HG02759 (cell line): ENCODE measurements around the gene YWHAB.

Experiments used
- ATAC-seq: cut with Tn5 transposase; IDR thresholded peaks from one replicate; pipeline ENCODE4 v1.9.1; 2021; ENCODE audit warnings: mild to moderate bottlenecking, moderate library complexity; ENCODE audit not compliant: unreplicated experiment

YWHAB gene

DNA sequence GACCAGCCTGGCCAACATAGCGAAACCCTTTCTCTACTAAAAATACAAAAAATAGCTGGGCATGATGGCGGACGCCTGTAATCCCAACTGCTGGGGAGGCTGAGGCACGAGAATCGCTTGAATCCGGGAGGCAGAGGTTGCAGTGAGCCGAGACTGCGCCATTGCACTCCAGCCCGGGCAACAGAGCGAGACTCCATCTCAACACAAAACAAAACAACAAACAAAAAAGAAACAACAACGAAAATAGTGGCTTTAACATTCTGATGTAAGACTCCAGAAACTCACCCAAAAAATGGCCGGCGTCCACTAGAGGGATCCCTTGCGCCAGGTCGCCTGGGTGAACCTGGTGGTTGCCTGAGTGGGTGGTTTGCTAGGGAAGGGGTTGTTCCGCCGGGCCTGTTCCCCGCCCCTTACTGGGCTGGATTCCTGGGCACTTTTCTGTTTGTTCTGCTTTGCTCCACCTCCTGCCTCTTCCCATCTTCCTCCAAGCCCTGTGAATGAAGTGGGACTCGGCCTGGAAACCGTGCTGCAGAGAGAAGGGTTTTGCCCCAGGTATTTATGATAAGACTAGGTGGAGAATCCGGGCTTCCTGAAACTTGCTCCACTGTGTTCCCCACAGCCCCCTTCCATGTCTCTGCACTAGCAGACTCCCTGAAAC, 25.9 kb downstream of the YWHAB start:
- ATAC-seq: no peak

DNA sequence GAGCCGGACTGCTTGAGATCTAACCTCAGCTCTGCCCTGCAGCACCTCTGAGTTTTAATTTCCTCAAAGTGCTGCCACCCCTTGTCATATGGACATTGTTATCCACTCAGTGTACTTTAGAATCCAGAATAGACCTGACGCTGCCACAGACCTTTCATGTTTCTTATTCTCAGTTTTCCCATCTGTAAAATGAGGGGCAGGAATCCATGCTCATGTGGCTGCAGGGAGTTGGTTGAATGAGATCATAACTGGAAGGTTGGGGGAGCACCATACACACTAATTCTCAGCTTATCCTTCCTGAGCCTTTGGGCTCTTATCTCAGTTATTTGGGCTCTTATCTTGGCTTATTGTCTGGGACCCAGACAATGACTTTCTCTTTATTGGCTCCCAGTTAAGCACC, 26.7 kb downstream of the YWHAB start:
- ATAC-seq: no peak

DNA sequence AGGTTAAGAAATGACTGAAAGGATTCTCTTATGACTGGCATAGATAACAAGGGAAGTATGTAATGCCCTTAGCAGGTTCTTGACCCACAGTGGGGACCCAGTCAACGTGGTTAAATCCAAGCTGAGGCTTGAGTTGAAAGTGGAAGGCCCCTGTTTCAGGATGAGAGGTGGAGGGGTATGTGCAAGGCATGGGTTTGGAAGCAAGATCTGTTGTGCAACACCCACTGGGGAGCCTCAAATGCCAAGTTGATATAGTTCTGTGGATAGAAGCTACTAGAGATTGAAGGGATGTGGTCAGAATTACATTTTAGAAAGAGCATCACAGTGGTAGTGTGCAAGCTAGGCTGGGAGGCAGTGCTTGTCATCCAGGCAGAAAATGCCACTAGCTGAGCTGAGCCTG, 29.4 kb downstream of the YWHAB start:
- no peak for ATAC-seq

DNA sequence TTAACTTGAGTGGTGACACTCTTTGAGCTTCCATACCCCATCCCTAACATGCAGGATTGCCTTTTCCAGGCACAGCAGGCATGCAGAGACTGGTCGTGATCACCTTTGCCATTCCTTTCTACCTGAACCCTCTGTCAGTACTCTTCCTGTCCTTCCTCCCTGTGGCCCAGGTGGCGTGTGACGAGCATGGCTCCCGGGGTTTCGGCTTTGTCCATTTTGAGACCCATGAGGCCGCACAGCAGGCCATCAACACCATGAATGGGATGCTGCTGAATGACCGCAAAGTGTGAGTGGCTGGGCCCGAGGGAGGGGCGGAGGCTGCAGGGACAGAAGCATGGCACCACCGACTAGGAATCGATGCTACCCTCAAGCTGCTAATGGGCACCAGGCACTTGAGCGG, 31.1 kb downstream of the YWHAB start:
- ATAC-seq: no peak

DNA sequence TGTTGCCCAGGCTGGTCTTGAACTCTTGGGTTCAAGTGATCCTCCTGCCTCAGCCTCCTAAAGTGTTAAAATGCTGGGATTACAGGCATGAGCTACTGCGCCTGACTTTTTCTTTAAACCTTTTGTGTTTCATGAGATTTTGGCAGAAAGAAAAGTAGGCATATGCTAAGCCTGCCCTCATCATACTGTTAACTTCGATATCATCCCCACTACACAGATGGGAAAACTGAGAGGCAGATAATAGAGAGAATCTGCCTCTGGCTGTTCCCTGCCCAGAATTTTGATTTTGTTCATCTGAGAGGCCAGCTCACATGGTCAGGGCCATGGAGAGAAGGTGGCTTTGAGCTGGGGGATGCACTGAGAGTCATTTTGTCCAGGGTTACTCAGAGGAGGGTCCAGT, 31.9 kb downstream of the YWHAB start:
- no peak for ATAC-seq

DNA sequence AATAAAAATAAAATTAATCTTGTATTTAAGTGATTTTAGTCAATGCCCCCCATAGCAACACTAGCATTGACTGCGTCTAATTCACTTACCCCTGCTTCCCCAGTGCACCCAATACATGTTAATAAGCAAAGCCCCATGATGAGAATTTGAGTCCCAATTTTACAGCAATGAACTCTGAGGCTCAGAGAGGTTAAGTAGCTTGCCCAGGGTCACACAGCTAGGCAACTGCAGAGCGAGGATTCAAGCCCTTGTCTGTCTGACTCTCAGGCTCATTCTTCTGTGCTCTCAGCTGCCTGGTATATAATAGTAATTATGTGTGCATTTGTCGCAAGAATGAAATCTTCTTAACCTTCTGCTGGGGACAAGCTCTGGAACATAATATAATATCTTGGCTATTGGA, 32.8 kb downstream of the YWHAB start:
- ATAC-seq: no peak

DNA sequence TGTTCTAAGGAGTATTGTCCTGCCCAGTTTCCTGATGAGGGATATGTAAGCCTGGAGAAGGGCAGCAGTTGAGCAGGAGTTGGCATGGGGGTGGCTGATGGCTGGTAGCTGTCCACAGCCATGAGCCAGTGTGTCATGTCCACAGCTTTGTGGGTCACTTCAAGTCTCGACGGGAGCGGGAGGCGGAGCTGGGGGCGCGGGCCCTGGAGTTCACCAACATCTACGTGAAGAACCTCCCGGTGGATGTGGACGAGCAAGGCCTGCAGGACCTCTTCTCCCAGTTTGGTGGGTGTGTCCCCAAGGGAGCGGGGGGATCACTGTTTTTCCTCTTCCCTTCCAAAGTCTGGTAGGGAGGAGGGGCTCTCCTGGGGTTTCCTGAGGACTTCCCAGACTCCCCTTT, 33.3 kb downstream of the YWHAB start:
- no peak for ATAC-seq

DNA sequence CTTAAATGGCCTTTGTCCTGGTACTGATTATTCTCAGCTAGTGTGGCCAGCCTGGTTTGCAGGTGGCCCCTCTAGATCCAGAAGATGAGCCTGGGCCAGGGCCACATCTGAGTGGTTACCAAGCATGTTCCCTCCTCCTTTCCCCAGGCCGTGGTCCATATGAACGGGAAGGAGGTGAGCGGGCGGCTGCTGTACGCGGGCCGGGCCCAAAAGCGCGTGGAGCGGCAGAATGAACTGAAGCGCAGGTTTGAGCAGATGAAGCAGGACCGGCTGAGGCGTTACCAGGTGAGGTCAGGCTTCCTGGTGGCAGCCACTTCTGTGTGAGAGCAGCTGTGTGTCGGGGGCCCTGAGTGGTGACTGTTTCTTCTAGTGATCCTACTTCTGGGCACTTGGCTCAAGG, 35.9 kb downstream of the YWHAB start:
- no peak for ATAC-seq

DNA sequence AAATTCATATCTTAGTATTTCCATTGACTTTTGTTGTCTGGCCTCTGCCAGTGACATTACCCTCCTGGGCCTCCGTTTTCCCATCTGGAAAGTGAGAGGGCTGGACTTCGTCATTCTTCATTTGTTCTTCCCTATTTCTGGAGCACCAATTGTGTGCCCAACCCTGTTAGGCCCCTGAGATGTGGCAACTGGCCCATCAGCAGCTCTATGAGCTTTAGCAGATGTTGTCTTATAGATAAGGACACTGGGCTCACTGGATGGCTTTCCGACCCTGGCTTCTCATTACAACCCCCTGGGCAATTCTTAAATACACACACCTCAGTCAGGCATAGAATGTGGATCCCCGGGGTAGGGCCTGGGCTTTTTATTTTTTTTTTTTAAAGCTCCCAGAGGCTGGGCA, 39.0 kb downstream of the YWHAB start:
- ATAC-seq: no peak

DNA sequence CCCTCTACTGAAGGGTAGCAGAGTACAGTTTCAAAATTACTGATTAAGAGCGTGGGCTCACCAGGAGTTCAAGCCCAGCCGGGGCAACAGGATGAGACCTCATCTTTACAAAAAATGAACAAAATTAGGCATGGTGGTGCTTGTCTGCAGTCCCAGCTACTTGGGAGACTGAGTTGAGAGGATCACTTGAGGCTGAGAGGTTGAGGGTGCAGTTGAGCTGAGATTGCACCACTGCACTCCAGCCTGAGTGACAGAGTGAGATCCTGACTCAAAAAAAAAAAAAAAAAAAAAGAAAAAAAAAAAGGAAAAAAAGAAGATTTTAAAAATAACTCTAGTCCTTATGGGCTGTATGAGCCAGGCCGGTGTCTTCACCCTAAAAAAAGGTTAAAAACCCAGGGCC, 43.1 kb downstream of the YWHAB start:
- ATAC-seq: no peak

DNA sequence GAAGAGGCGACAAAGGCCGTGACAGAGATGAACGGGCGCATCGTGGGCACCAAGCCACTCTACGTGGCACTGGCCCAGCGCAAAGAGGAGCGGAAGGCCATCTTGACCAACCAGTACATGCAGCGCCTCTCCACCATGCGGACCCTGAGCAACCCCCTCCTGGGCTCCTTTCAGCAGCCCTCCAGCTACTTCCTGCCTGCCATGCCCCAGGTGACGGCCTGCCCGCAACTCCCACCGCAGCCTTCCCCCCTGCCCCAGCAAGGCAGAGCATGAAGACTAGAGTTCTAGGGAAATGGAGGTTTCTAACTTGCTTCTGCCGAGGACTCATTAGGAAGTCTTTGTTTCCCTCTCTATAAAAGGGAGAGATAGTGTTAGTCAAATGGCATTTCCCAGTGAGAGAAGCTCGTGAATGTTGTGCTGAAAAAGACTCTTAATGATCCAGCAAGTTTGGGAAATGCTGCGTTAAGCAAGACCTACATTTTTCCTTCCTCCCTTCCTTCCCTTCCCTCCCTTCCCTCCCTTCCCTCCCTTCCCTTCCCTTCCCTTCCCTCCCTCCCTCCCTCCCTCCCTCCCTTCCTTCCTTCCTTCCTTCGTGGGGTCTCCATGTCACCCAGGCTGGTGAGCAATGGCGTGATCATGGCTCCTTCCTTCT, 45.1 kb downstream of the YWHAB start:
- ATAC-seq: no peak

DNA sequence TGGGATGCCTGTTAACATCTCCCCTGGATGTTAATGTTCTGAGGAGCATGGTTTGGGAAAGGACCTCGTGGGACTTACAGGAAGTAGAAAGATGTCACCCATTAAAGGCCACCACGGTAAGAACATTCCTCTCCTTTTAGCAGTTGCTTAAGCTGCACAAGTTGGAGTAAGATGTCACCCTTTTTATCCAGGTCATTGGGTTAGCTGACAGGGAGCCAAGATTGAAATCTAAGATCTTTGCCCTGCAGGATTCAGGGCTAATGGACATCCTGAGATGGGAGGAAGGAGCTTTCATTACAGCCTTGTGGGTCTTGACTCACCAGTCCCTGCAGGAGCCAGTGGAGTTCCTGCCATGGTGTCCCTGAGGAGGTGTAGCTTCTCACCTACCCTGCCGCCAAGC, 46.4 kb downstream of the YWHAB start:
- ATAC-seq: no peak

DNA sequence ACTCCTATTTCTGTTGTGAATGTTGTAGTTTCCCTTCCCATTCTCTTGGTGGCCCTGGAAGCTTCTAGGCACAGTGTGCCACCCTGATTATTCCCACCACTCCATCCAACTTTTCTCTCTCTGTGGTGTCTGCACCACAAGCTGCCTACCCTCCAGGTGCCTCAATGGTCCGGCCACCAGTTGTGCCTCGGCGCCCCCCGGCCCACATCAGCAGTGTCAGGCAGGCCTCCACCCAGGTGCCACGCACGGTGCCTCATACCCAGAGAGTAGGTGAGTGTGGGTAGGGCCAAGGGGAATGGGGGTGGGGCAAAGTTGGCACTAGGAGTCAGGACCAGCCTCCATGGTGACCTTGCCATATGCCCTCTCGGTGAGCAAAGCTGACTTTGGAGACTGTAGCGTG, 47.4 kb downstream of the YWHAB start:
- ATAC-seq: no peak

DNA sequence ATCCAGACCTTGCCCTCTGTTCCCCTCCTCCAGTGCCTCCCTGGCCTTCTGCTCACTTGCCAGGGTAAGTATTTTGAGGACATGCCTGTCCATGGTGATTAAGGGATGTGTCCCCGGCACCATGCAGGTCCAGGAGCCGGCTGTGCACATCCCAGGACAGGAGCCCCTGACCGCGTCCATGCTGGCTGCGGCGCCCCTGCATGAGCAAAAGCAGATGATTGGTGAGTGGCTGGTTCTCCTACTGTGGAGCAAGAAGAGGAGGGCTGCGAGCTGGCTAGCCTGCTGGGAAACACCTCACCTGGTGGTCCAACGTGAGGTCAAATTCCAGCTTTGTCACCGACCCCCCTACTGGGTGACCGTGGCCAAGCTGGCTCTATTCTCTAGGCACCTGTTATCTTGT, 51.0 kb downstream of the YWHAB start:
- ATAC-seq: no peak

DNA sequence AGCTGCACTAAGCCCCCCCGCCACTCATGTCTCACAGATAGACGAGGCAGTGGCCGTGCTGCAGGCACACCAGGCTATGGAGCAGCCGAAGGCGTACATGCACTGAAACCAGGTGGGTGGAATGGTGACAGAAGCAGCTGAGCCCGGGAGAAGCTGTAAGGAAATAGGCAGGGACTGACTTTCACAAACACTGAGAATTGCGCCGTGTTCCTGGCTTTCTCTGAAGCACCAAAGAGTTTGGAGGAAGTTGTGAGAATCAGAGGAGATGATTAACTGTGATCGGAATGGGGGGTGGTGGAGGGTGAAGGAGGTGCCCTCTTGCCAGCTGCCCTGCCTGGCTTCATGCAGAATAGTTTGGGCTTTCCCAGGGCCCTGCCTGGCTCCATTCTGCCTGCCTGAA, 53.1 kb downstream of the YWHAB start:
- no peak for ATAC-seq

DNA sequence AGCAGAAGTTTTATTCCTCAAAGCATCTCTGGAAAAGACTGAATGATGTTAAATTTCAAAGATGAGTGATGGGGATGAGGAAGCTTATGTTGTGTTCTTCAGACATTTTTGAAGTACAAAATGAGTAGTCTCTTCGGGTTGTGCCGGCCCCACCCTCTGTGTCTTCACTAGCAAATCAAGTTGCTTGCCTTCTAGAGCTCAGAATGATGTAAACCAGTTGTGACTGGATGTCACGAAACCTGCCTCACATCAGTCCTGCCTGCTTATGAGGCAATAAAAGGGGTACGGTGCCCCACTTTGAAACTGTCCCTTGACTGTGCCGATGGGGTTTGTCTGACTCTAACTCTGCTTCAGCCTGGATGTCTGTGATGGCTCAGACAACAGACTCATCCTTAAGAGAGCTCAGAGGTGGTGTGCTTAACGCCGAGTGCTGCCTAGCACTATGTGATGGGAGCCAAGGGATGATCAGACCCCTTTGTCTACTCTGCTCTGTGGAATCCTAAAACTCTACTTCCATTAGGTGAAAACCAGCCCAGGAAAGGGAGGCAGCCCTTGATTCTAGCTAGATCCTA, 55.7 kb downstream of the YWHAB start:
- no peak for ATAC-seq

DNA sequence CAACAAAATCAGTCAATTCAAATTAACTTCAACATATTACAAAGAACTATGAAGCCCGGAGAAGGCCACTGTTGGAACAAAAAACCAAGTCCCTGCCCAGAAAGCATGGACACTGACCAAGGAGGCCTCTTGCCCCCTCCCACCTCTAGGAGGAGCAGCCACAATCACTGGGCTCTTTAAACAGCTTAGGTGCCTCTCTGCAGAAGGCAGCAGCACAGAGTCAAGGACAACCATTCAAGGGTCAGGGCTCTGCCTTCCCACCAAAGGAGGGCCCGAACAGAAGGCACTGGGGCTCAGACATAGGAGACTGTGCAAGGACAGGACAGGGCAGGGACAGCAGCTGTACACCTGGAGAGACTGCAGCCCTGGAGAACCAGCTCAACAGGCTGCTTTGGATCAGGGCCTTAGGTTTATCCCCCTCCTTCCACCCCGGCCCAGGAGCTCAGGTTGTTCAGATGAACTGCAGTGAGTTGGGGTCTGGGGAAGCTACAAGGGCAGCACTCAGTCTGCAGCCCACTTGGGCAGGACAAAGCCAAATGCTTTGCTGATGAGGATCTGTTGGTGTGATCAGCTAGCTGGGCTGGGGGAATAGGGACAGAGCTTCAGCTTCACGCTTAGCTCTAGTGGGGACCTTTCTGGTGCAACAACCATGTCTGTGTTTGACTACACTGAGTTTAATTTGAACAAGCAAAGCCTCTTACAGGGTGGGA, 56.9 kb downstream of the YWHAB start:
- no peak for ATAC-seq

DNA sequence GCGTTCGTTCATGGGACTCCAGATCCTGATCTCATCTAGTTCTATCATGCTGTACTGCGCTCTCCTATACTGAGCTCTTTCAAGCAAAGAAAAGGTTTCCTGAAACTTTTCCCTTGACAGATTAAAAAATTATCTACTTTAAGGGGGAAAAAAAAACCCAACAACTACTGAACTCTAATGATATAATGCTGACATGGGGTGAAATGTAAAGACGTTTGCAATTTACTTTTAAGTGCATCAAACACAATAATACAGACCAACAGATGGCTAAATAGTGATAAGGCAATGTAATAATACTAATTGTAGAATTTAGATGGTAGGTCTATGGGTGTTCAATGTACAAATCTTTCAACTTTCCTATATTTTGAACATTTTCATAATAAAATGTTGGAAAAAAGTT, 58.3 kb downstream of the YWHAB start:
- no peak for ATAC-seq

DNA sequence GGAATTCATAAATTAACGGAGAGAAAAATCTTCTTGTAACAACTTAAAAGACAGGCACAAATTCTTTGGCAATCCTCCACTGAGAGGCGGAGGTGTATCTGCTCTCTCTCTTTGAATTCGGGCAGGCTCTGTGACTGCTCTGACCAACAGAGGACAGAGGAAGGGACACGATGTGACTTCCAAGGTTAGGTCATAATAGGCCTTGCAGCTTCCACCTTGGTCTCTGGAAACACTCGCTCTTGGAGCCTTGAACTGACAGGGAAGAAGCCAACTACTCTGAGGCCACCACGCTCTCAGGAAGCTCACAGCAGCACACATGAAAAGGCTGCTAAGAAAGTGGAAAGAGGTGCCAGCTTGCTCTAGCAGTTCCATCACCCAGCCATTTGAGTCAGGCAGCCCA, 59.8 kb downstream of the YWHAB start:
- ATAC-seq: no peak

DNA sequence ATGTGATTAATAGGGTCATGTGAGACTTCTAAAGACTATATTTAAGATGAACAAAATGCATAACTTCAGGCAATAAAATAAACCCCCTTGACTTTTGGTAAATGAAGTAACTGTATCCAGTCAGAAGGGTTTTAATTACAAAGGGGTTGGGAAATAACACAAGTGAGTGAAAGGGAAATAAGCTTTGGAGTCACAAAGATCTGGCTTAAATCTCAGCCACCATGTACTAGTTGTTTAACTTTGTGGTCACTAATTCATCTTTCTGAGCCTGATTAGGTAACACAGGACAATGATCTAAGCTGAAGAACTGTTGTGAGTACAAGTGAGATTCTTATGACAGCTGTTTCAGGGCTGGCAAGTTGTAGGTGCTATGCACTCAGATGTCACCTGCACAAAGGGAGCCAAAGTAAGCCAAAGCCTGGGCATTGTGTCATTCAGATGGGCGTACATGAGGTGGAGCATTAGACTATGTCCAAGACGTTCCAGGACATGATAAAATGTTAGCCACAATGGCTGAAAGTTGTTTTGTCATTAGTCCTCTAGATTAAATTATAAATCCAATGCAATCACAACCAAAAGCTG, 60.9 kb downstream of the YWHAB start:
- ATAC-seq: no peak

DNA sequence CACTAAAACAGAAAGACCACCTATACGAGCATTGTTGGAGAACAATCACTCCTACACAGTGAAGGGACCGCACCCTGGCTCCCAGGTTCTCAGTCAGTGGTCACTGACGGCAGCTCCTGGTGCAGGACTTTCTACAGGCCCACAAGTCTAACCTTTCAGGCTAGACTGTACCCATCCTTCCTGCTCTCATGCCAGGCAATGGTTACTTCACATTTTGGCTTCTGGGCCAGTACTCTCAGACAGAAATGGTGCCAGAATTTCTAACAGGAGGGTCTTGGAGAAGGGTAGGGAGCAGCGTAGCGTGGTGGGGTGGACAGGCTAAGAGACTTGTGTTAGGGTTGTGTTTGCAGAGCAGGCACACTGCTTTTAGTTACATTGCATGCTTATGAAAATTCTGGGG, 62.6 kb downstream of the YWHAB start:
- ATAC-seq: no peak

DNA sequence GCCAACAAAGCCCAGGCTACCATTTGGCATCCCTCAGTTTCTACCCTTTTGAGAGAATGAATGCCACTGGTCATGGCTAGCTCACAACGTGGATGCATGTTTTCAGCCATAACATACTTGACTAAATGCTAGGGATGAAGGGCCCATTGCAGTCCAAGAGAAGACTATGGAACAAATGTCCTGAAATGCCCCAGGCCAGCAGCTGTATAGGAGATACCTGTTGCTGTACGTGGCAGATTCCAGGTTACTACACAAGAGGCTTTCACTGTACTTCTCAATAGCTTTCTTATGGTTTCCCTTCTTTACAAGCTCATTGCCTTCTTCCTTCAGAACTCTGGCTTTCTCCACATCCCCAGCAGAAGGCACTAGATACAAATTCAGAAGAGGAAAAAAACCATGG, 63.0 kb downstream of the YWHAB start:
- ATAC-seq: no peak
